Measurements from ENCODE around the gene ANKRD11.

The ANKRD11 gene

DNA sequence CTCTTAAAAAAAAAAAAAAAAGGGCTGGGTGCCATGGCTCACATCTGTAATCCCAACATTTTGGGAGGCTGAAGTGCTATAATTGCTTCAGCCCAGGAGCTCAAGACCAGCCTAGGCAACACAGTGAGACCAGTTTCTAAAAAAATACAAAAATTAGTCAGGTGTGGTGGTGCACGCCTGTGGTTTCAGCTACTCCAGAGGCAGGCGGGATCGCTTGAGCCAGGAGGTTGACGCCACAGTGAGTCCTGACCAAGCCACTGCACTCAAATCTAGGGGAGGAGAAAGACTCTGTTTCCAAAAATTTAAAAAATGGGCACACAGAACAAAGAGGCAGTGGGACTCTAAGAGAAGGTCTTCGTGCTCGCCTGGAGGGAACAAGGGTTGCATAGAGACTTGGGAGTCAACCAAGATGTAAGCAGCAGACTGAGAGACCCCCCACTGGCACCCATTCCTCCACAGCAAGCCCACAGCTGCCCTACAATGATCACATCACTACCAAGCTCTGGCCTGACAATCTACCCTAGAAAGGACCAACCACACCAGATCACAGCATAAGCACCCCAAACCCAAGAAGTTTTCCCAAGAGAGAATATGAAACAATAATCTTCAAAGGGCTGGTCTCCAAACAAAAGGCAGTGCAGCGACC, 121.6 kb downstream of the ANKRD11 start:
- no peak for DNase-seq (ENCODE audit: extremely low read depth, low read depth)
- TF ChIP-seq, protein P1, sequence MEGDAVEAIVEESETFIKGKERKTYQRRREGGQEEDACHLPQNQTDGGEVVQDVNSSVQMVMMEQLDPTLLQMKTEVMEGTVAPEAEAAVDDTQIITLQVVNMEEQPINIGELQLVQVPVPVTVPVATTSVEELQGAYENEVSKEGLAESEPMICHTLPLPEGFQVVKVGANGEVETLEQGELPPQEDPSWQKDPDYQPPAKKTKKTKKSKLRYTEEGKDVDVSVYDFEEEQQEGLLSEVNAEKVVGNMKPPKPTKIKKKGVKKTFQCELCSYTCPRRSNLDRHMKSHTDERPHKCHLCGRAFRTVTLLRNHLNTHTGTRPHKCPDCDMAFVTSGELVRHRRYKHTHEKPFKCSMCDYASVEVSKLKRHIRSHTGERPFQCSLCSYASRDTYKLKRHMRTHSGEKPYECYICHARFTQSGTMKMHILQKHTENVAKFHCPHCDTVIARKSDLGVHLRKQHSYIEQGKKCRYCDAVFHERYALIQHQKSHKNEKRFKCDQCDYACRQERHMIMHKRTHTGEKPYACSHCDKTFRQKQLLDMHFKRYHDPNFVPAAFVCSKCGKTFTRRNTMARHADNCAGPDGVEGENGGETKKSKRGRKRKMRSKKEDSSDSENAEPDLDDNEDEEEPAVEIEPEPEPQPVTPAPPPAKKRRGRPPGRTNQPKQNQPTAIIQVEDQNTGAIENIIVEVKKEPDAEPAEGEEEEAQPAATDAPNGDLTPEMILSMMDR (IDR thresholded peaks at IDR 0.05; ENCODE audit: low read depth, low read length, missing control alignments) = no peak
- no peak overlapping the region for H3K4me3 ChIP-seq (replicated peaks; ENCODE audit: low read depth, low read length)

- no peak for DNase-seq (ENCODE audit: extremely low read depth, low read depth)
- TF ChIP-seq, protein P1 (IDR thresholded peaks at IDR 0.05; ENCODE audit: low read depth, low read length, missing control alignments) = no peak
- no peak overlapping the region for H3K4me3 ChIP-seq (replicated peaks; ENCODE audit: low read depth, low read length)
These were observed 122.8 kb downstream of the ANKRD11 start for GRCh38 chr16:89367538-89367915.

GRCh38 chr16:89366561-89367537, 123.5 kb downstream of the ANKRD11 start:
- no peak overlapping the region for H3K4me3 ChIP-seq (replicated peaks; ENCODE audit: low read depth, low read length)
- no peak for DNase-seq (ENCODE audit: extremely low read depth, low read depth)
- TF ChIP-seq, protein P1 (IDR thresholded peaks at IDR 0.05; ENCODE audit: low read depth, low read length, missing control alignments) = no peak

DNA sequence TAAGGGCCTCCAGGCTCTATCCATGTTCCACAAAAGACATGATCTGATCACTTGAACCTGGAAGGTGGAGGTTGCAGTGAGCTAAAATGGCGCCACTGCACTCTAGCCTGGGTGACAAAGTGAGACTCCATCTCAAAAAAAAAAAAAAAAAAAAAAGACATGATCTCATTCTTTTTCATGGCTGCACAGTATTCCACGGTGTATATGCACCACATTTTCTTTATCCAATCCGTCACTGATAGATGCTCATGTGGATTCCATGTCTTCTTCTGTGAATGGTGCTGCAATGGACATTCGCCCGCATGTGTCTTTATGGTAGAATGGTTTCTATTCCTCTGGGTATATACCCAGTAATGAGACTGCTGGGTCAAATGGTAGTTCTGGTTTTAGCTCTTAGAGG, 124.4 kb downstream of the ANKRD11 start:
- DNase-seq (ENCODE audit: extremely low read depth, low read depth) = no peak
- TF ChIP-seq, protein P1 (IDR thresholded peaks at IDR 0.05; ENCODE audit: low read depth, low read length, missing control alignments) = no peak
- H3K4me3 ChIP-seq (replicated peaks; ENCODE audit: low read depth, low read length) = no peak overlapping the region

- no peak overlapping the region for H3K4me3 ChIP-seq (replicated peaks; ENCODE audit: low read depth, low read length)
- no peak for DNase-seq (ENCODE audit: extremely low read depth, low read depth)
- TF ChIP-seq, protein P1 (IDR thresholded peaks at IDR 0.05; ENCODE audit: low read depth, low read length, missing control alignments) = no peak
These were observed 125.3 kb downstream of the ANKRD11 start for GRCh38 chr16:89365044-89365467.

DNA sequence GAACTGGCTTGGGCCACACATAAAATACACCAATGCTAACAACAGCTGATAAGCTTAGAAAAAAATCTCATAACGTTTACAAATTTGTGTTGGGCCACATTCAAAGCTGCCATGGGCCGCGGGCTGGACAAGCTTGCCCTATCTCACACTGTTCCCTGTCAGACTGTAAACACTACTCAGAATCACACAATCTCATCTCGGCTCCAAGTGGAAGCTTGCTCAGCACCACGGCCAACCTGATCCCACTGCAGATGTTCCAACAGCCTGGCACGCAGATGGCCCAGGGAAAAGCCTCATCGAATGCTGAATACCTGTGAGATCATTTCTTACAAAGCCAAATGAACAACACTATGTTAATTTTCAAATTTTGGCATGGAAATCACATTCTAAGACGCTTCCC, 125.8 kb downstream of the ANKRD11 start:
- TF ChIP-seq, protein P1 (IDR thresholded peaks at IDR 0.05; ENCODE audit: low read depth, low read length, missing control alignments) = no peak
- no peak for DNase-seq (ENCODE audit: extremely low read depth, low read depth)
- H3K4me3 ChIP-seq (replicated peaks; ENCODE audit: low read depth, low read length) = no peak overlapping the region
